Measurements from ENCODE around the gene SDHB. TPM values are rescaled to one million over a fixed set of nuclear protein-coding genes. Genes with fewer than 3 reads are reported as not detected.

SDHB gene
- total and polyA plus RNA-seq, 10 of the 15 experiments (the other 5 are each of a cell fraction or from before 2014, with no cell fraction given): 101 to 319 (median 188) TPM

DNA sequence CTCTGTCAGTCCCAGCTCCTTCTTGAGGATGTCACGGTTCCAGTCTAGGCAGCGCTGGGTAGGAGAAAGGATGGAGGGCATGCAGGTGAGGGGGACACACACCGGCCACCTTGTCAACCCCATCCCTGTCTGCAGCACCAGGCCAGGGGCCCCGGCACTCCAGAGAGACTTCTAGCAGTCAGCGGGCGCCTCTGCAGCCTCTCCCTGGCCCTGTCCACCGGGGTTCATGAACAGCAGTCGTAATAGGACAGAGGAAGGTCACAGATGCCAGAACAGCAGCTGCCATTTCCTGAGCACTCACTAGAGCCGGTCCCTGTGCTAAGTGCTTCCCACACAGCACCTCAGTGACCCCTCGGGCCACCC, 16.3 kb upstream of the SDHB start (continued):
- TF ChIP-seq PAX8 (IDR thresholded peaks at IDR 0.05) (no peak), RFX5 (IDR thresholded peaks at IDR 0.05; ENCODE audit: low read depth, low read length) (no peak), RUNX3 (IDR thresholded peaks at IDR 0.05; ENCODE audit: low read length) (no peak), CREM (IDR thresholded peaks at IDR 0.05; ENCODE audit: low read depth) (no peak)

DNA sequence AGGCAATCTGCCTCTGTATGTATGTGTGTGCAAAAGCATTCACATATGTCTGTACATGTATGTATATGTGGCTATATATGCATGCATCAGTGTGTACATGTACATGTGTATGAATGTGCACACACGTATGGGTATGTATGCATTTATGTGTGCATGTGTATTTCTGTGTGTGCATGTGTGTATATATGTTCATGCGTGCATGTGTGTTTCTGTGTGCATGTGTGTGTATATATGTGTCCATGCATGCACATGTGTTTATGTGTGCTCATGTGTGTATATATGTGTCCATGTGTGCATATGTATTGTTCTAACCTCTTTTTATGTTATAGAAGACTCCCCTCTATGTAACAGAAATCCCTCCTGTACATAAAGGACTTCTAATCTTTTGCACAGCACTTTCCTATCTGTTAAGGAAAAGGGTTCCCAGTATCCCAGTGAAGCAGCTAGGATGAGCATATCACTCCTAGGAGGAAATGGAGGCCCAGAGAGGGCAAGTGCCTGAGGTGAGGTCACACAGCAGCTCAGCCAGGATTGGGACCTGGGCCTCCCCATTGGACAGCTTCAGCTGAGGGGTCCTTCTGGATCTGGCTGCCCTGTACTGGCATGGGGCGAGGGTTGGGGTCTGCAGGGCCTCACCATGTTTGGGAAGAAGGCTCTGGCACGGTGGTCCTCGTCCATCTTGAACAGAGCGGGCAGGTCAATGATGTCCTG, 15.8 kb upstream of the SDHB start:
- in situ Hi-C loops (cut with MboI) (no loop called here), intact Hi-C loops (cut with micrococcal nuclease; ENCODE audit: unreplicated experiment) (no loop called here)
- BruUV-seq (replicated peaks): no TSS peak
- SMC1A ChIA-PET (ENCODE audit: uncharacterized antibody, unreplicated experiment): no interaction called here
- RAD21 ChIA-PET (ENCODE audit: unreplicated experiment): no interaction called here
- no peak overlapping the region for H3K27ac ChIP-seq (ENCODE audit: control insufficient read depth, insufficient read depth)
- H3K36me3 ChIP-seq (ENCODE audit: control insufficient read depth in 2 of 2, insufficient read depth in 2 of 2, low read length in 1 of 2): no peaks in the 10 kb centered on the region
- CTCF ChIA-PET: no interaction called here
- peaks cover 2% of the 10 kb centered on the region; the same call in 2 of the 3 replicates for H3K9me3 ChIP-seq (replicated peaks; ENCODE audit: control insufficient read depth, insufficient read depth, low read length)
- DNase-seq (ENCODE audit: low read depth, low spot score) (no peak), FAIRE-seq (no peak), ATAC-seq (no peak)
- H2AFZ ChIP-seq (ENCODE audit: control insufficient read depth, low read depth, low read length): no peak overlapping the region
- POLR2A ChIA-PET: no interaction called here
- no peaks in the 10 kb centered on the region for H3K4me1 ChIP-seq (ENCODE audit: control insufficient read depth, insufficient read depth, low read length)
- no peak overlapping the region for H3K4me3 ChIP-seq
- TF ChIP-seq IKZF1 (conservative IDR thresholded peaks at IDR 0.05) (no peak), MXI1 (IDR thresholded peaks at IDR 0.05; ENCODE audit: low read depth, low read length) (no peak), SP1 (IDR thresholded peaks at IDR 0.05; ENCODE audit: low read depth, low read length) (no peak), MYC (IDR thresholded peaks at IDR 0.05; ENCODE audit: insufficient read depth, insufficient read length, insufficient replicate concordance, low read length, severe bottlenecking) (no peak), SMAD1 (IDR thresholded peaks at IDR 0.05; ENCODE audit: low read depth, partially characterized antibody) (no peak), SUZ12 (IDR thresholded peaks at IDR 0.05; ENCODE audit: unreplicated experiment) (no peak), PAX8 (IDR thresholded peaks at IDR 0.05) (no peak), CHD4 (IDR thresholded peaks at IDR 0.05) (no peak), CBX3 (IDR thresholded peaks at IDR 0.05; ENCODE audit: borderline replicate concordance, low read depth) (no peak), POU2F2 (IDR thresholded peaks at IDR 0.05; ENCODE audit: borderline replicate concordance, low read depth, low read length) (no peak), ZNF207 (IDR thresholded peaks at IDR 0.05; ENCODE audit: borderline replicate concordance) (no peak), STAT1 (conservative IDR thresholded peaks at IDR 0.05) (no peak), SUPT20H (IDR thresholded peaks at IDR 0.05; ENCODE audit: borderline replicate concordance, control insufficient read depth, low read depth, low read length) (no peak)
- TF ChIP-seq, protein P1, sequence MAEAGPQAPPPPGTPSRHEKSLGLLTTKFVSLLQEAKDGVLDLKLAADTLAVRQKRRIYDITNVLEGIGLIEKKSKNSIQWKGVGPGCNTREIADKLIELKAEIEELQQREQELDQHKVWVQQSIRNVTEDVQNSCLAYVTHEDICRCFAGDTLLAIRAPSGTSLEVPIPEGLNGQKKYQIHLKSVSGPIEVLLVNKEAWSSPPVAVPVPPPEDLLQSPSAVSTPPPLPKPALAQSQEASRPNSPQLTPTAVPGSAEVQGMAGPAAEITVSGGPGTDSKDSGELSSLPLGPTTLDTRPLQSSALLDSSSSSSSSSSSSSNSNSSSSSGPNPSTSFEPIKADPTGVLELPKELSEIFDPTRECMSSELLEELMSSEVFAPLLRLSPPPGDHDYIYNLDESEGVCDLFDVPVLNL (IDR thresholded peaks at IDR 0.05; ENCODE audit: low read depth, low read length): no peak
- TF ChIP-seq, protein P2, sequence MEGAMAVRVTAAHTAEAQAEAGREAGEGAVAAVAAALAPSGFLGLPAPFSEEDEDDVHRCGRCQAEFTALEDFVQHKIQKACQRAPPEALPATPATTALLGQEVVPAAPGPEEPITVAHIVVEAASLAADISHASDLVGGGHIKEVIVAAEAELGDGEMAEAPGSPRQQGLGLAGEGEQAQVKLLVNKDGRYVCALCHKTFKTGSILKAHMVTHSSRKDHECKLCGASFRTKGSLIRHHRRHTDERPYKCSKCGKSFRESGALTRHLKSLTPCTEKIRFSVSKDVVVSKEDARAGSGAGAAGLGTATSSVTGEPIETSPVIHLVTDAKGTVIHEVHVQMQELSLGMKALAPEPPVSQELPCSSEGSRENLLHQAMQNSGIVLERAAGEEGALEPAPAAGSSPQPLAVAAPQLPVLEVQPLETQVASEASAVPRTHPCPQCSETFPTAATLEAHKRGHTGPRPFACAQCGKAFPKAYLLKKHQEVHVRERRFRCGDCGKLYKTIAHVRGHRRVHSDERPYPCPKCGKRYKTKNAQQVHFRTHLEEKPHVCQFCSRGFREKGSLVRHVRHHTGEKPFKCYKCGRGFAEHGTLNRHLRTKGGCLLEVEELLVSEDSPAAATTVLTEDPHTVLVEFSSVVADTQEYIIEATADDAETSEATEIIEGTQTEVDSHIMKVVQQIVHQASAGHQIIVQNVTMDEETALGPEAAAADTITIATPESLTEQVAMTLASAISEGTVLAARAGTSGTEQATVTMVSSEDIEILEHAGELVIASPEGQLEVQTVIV (IDR thresholded peaks at IDR 0.05; ENCODE audit: borderline replicate concordance, partially characterized antibody): no peak
- no peak overlapping the region for H3K4me2 ChIP-seq (ENCODE audit: control insufficient read depth, insufficient read depth)
- no peaks in the 10 kb centered on the region for H4K20me1 ChIP-seq (ENCODE audit: control insufficient read depth, insufficient read depth)
- no peak overlapping the region for H3K9ac ChIP-seq (ENCODE audit: control insufficient read depth, insufficient read depth, low read length)
- no peaks in the 10 kb centered on the region for H3K27me3 ChIP-seq (replicated peaks in 1 of 2; ENCODE audit: control insufficient read depth in 2 of 2, insufficient read depth in 2 of 2, low read length in 1 of 2)
- no peaks in the 10 kb centered on the region for H3K79me2 ChIP-seq (ENCODE audit: control insufficient read depth, insufficient read depth, low read length)
- WGBS (ENCODE audit: insufficient coverage, insufficient replicate concordance, low lambda C conversion rate, missing lambda C conversion rate): 37% methylated on average over 6 of the region's 6 CpGs

All from GM12878 (cell line).